ENCODE data around the gene HOXA2.

Gene HOXA2

GRCh38 chr7:27112955-27113949 lies 10.8 kb upstream of the HOXA2 start (continued):
- TF ChIP-seq ZNF391 (tag by site-specific recombination; IDR thresholded peaks at IDR 0.05; ENCODE audit: borderline replicate concordance, low read depth) = peak; percentile 54; the same call in 1 of the 2 replicates
- TF ChIP-seq ZNF335 (tag by site-specific recombination; conservative IDR thresholded peaks at IDR 0.05) = no peak; the same call in 1 of the 2 replicates
- no peak for TF ChIP-seq SALL2 (tag by site-specific recombination; IDR thresholded peaks at IDR 0.05; ENCODE audit: borderline replicate concordance)
- no peak for TF ChIP-seq ZNF621 (tag by site-specific recombination; IDR thresholded peaks at IDR 0.05)
- TF ChIP-seq ZNF510 (tag by site-specific recombination; IDR thresholded peaks at IDR 0.05; ENCODE audit: insufficient replicate concordance) = no peak
- no peak for TF ChIP-seq ZNF555 (tag by site-specific recombination; conservative IDR thresholded peaks at IDR 0.05)
- no peak for TF ChIP-seq ZNF623 (tag by site-specific recombination; IDR thresholded peaks at IDR 0.05)
- no peak for TF ChIP-seq HOXC10 (CRISPR knock-in tag; IDR thresholded peaks at IDR 0.05)
- TF ChIP-seq PRDM6 (tag by site-specific recombination; IDR thresholded peaks at IDR 0.05) = peak; percentile 7; the same call in 1 of the 2 replicates
- TF ChIP-seq ZSCAN5A (tag by site-specific recombination; IDR thresholded peaks at IDR 0.05) = 0 out of 2 replicates have a peak, but pooled peaks have one; percentile 29
- TF ChIP-seq ZNF530 (tag by site-specific recombination; IDR thresholded peaks at IDR 0.05; ENCODE audit: low read depth) = no peak
- no peak for TF ChIP-seq ZNF433 (tag by site-specific recombination; IDR thresholded peaks at IDR 0.05; ENCODE audit: low read depth)
- TF ChIP-seq TRIM28 (IDR thresholded peaks at IDR 0.05; ENCODE audit: borderline replicate concordance, low read length) = no peak
- TF ChIP-seq FEZF1 (tag by site-specific recombination; IDR thresholded peaks at IDR 0.05) = peak; percentile 20; the same call in 1 of the 2 replicates
- no peak for TF ChIP-seq SCRT1 (tag by site-specific recombination; IDR thresholded peaks at IDR 0.05; ENCODE audit: borderline replicate concordance)
- no peak for TF ChIP-seq ZNF664 (tag by site-specific recombination; IDR thresholded peaks at IDR 0.05)
- TF ChIP-seq ZFP69B (tag by site-specific recombination; IDR thresholded peaks at IDR 0.05) = no peak
- TF ChIP-seq ZNF701 (tag by site-specific recombination; IDR thresholded peaks at IDR 0.05) = no peak
- peak; percentile 74 for TF ChIP-seq ZNF600 (tag by site-specific recombination; IDR thresholded peaks at IDR 0.05)
- no peak for TF ChIP-seq AEBP2 (tag by site-specific recombination; IDR thresholded peaks at IDR 0.05; ENCODE audit: borderline replicate concordance)
- 0 out of 2 replicates have a peak, but pooled peaks have one; percentile 19 for TF ChIP-seq KLF9 (tag by site-specific recombination; IDR thresholded peaks at IDR 0.05; ENCODE audit: low read depth)
- no peak for TF ChIP-seq PRDM10 (tag by site-specific recombination; IDR thresholded peaks at IDR 0.05)
- TF ChIP-seq REST (tag by site-specific recombination; IDR thresholded peaks at IDR 0.05) = no peak
- TF ChIP-seq ZBTB21 (tag by site-specific recombination; IDR thresholded peaks at IDR 0.05) = no peak
- TF ChIP-seq ZNF488 (tag by site-specific recombination; IDR thresholded peaks at IDR 0.05) = no peak

Data from HEK293 (cell line).